HG03039 (cell line): ENCODE data around the gene DNAI1.

Source experiments
- ATAC-seq: cut with Tn5 transposase; IDR thresholded peaks from one replicate; pipeline ENCODE4 v1.9.1; 2021; ENCODE audit warnings: mild to moderate bottlenecking, moderate library complexity; ENCODE audit not compliant: unreplicated experiment

DNAI1 gene

DNA sequence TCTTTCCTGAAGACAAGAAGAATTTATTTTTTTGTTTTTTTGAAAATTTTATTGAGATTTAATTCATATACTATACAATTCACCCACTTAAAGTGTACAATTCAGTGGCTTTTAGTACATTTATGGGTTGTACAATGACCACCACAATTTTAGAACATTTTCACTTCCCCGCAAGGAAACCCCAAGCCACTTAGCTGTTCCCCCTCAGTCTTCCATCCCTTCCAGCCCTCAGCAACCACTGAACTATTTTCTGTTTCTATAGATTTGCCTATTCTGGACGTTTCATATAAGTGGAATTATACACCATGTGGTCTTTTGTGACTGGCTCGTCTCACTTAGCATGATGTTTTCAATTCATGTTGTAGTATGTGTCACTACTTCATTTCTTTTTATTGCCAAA is 28.0 kb downstream of the DNAI1 start:
- no peak for ATAC-seq

DNA sequence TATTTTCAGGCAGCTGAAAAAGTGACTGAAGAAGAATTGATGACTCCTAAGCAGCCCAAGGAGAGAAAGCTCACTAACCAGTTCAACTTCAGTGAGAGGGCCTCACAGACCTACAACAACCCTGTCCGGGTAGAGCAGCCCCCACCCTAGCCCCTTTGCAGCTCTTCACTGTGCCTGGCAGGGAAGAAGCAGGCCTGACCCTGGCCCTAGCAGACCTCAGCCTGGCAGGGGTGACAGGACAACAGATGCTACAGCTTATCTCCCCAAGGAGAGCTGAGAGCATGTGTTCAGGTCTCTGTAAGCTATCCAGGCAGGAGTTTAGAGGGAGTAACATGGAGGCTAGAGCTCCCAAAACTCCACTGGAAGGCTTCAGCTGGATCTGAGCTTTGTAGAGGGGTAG is 31.8 kb downstream of the DNAI1 start:
- no peak for ATAC-seq

- no peak for ATAC-seq
Observed at GRCh38 chr9:34490760-34491159, 32.2 kb downstream of the DNAI1 start.

GRCh38 chr9:34491596-34491995 is 33.0 kb downstream of the DNAI1 start:
- ATAC-seq = no peak

DNA sequence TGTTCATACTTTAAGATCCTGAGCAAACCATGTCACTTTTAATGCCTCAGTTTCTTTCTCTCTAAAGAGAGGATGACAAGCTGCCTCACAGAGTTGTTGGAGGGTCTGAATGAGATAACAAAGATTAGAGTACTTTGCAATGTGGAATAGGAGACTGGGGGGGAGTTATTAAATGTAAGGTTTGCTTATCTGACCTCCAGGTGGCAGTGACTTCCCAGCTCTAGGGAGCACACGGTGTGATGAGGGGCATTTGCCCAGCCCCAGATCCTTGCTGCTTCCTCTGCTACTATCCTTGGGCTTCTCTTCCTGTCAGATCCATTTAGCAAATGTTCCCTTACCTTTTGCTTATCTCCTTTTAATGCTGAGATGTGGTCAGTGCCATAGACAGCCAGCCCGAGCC is 33.4 kb downstream of the DNAI1 start:
- no peak for ATAC-seq

GRCh38 chr9:34493972-34494535 is 35.4 kb downstream of the DNAI1 start:
- no peak for ATAC-seq

GRCh38 chr9:34496149-34496712 is 37.6 kb downstream of the DNAI1 start:
- no peak for ATAC-seq

GRCh38 chr9:34498553-34498952 is 39.9 kb downstream of the DNAI1 start:
- no peak for ATAC-seq

DNA sequence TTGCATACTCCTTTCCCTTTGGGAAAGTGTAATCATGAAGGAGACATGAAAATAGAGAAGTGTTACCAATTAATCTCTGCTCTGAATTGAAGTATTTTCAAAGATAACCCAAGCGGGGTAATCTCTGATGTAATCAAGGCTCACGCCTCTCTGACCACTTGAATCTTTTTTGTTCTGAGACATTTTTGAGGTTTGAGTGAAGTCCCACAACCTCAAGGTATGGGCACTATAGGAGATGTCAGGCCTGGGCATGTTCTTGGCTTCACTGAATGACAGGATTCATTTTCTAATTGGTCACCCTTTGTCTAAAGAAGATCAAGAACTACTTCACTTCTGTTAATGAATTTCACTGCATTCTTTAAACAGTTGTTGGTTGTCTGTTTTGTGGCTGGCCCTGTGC is 40.5 kb downstream of the DNAI1 start:
- no peak for ATAC-seq

- ATAC-seq = no peak
Observed at GRCh38 chr9:34500623-34501267, 42.1 kb downstream of the DNAI1 start.

- no peak for ATAC-seq
Observed at GRCh38 chr9:34501372-34501771, 42.8 kb downstream of the DNAI1 start.

- no peak for ATAC-seq
Observed at GRCh38 chr9:34501889-34502425, 43.4 kb downstream of the DNAI1 start.

DNA sequence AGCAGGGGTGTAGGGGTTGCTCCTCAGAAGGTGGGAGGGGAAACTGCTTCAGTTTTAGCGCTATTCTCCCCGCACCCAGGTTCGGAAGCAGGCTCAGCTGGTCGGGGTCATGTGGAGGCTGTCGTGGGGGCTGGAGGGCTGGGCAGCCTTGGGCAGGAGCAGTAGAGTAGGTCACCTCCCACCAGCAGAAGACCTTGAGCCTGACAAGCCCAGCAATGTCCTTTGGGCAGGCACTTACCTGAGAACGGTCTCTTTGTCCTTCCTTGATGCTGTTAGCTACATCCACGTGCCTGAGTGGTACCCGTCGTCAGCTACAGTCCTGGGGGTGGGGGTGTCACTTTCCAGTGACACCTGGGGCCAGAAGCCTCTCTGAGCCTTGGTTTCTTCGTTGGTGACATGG is 43.9 kb downstream of the DNAI1 start:
- ATAC-seq = no peak

DNA sequence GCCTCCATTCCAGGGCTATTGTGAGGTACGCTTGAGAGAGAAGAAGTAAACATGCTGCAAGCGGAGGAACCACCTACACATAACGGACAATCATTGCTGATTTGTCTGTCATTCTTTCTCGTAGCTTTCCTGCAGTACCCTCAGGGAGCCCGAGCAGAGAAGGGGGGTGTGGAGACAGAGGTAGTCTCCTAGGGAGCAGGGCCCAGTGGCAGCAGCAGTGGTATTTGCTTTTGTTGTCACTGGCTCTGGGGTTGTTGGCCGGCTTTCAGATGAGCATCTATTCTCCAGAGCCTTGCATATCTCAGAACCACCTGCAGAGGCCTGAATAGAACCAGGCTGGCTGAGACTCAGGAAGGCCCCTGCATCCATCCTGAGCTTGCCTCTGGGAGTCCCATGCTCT is 44.3 kb downstream of the DNAI1 start:
- no peak for ATAC-seq

- no peak for ATAC-seq
Observed at GRCh38 chr9:34503406-34503805, 44.8 kb downstream of the DNAI1 start.

- no peak for ATAC-seq
Observed at GRCh38 chr9:34505370-34506120, 46.9 kb downstream of the DNAI1 start.

- no peak for ATAC-seq
Observed at GRCh38 chr9:34506623-34507022, 48.0 kb downstream of the DNAI1 start.

- no peak for ATAC-seq
Observed at GRCh38 chr9:34507556-34507955, 49.0 kb downstream of the DNAI1 start.

DNA sequence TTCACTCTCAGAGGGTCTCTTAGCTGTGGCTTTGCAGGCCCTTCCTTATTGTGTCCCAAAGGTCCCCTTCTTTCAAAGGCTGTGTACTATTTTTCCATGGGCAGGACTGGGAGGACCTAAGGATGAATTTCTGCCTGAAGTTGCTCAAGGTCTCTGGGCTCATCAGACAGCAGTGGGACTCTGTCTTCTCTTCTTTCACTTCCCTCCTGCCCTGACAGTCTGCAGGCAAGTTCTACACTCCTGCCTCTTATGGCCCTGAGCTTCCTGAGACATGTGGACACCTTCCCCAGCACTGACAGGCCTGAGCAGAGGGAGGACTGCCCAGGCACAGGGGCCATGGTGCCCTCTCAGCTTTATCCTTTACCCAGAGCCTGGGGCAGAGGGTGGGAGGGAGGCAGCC is 49.4 kb downstream of the DNAI1 start:
- no peak for ATAC-seq

DNA sequence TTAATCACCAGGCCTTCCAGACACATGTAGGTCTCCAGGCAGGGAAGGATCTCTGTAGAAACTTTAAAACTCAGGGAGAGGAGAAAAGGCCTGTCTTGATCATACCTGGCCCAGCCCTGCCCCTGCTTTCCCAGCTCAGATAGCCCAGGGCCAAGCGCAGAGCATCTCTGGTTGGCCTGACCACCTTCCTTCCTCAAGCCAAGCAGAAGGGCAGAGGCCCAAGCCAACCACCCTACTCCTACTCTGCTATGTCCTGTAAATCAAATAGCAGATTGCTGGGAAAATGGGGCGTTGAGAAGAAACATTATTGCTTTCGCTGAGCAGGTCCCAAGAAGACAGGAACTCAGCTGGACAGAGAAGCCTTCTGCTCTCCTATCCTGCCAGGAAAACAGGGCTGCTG is 49.9 kb downstream of the DNAI1 start:
- ATAC-seq = no peak

DNA sequence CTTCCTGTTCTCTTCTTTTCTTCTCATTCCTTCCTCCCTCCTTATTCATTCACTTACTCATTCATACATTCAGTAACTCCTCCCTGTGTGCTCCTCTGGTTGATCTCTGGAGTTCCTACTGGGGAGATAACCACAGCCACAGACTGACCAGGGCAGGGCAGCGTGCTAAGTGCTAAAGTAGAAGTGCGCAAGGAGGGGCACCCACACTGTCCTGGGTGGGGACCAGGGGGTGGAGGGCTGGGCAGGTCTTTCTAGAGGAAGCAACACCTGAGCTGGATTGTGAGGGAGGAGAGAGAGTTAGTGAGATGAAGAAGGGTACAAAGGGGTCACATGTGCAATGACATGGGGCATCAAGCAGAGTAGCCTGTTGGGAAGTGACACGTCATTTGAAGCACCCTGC is 50.3 kb downstream of the DNAI1 start:
- ATAC-seq = no peak
